ENCODE results near the gene SYNM. TPM values are rescaled to one million over a fixed set of nuclear protein-coding genes. Genes with fewer than 3 reads are reported as not detected.
"Not testable (repeated sequence)": the region's sequence is repeated elsewhere in the genome, so short reads cannot be mapped to it uniquely, and the experiment has no call there.

SYNM gene
- total RNA-seq, 1 experiment from 2014 or later, result 6.1 TPM

GRCh38 chr15:99059010-99059981, 45.6 kb upstream of the SYNM start:
- CTCF ChIA-PET, result interaction anchor here (0.6 to 1.1 kb wide), 4 partner anchors 45 to 627 kb away, joined by 3 to 4 read pairs (median 4); no protein-coding TSS in a partner anchor
- no TSS peak for BruUV-seq (replicated peaks)
- Mint-ChIP-seq H3K9me3 (ENCODE audit: unreplicated experiment) (no peaks in the 10 kb centered on the region), H3K27me3 (ENCODE audit: insufficient read depth, unreplicated experiment) (peaks cover 2% of the 10 kb centered on the region), H3K4me1 (ENCODE audit: low read depth, unreplicated experiment) (no peaks in the 10 kb centered on the region), H3K4me3 (ENCODE audit: unreplicated experiment) (peak overlapping the region; percentile 63), H3K27ac (ENCODE audit: unreplicated experiment) (no peak overlapping the region), H3K36me3 (ENCODE audit: insufficient read depth, unreplicated experiment) (no peaks in the 10 kb centered on the region)
- Histone ChIP-seq H3K27me3 (replicated peaks; ENCODE audit: control insufficient read depth, insufficient read depth, low read length) (no peaks in the 10 kb centered on the region), H3K9me3 (no peaks in the 10 kb centered on the region), H3K4me3 (ENCODE audit: low read depth, low read length) (peak overlapping the region; percentile 48), H3K4me1 (no peaks in the 10 kb centered on the region), H3K36me3 (ENCODE audit: control insufficient read depth, insufficient read depth, low read length) (no peaks in the 10 kb centered on the region)
- peak; percentile 25 to 71 for TF ChIP-seq CTCF (IDR thresholded peaks at IDR 0.05; ENCODE audit: insufficient read depth in 1 of 2, low read depth in 1 of 2, low read length in 1 of 2, severe bottlenecking in 1 of 2, unreplicated experiment in 1 of 2)
- intact Hi-C loops (cut with micrococcal nuclease; ENCODE audit: unreplicated experiment), result no loop called here
- peak in 1 of 2 experiments; percentile 78 for DNase-seq
- POLR2A ChIA-PET, result interaction anchor here (0.6 kb wide), 1 partner anchor 192 kb away, joined by 4 read pairs; no protein-coding TSS in a partner anchor

GRCh38 chr15:99060186-99060585, 44.7 kb upstream of the SYNM start:
- H3K36me3 Mint-ChIP-seq (ENCODE audit: insufficient read depth, unreplicated experiment); DNase-seq; H3K27me3 ChIP-seq (replicated peaks; ENCODE audit: control insufficient read depth, insufficient read depth, low read length); H3K9me3 Mint-ChIP-seq (ENCODE audit: unreplicated experiment); H3K27ac Mint-ChIP-seq (ENCODE audit: unreplicated experiment); H3K36me3 ChIP-seq (ENCODE audit: control insufficient read depth, insufficient read depth, low read length); H3K4me3 Mint-ChIP-seq (ENCODE audit: unreplicated experiment); H3K4me1 Mint-ChIP-seq (ENCODE audit: low read depth, unreplicated experiment); H3K27me3 Mint-ChIP-seq (ENCODE audit: insufficient read depth, unreplicated experiment); intact Hi-C loops (cut with micrococcal nuclease; ENCODE audit: unreplicated experiment); POLR2A ChIA-PET; H3K4me3 ChIP-seq (ENCODE audit: low read depth, low read length); H3K9me3 ChIP-seq; BruUV-seq (replicated peaks); CTCF ChIA-PET; H3K4me1 ChIP-seq: not testable (repeated sequence)

GRCh38 chr15:99062226-99062625, 42.7 kb upstream of the SYNM start:
- no peak for DNase-seq
- Mint-ChIP-seq H3K36me3 (ENCODE audit: insufficient read depth, unreplicated experiment) (no peaks in the 10 kb centered on the region), H3K4me1 (ENCODE audit: low read depth, unreplicated experiment) (no peaks in the 10 kb centered on the region), H3K27ac (ENCODE audit: unreplicated experiment) (no peak overlapping the region), H3K4me3 (ENCODE audit: unreplicated experiment) (no peak overlapping the region), H3K9me3 (ENCODE audit: unreplicated experiment) (no peaks in the 10 kb centered on the region), H3K27me3 (ENCODE audit: insufficient read depth, unreplicated experiment) (peaks cover 2% of the 10 kb centered on the region)
- no peaks in the 10 kb centered on the region for H3K9me3 ChIP-seq
- H3K36me3 ChIP-seq (ENCODE audit: control insufficient read depth, insufficient read depth, low read length), result no peaks in the 10 kb centered on the region
- no peak for TF ChIP-seq CTCF (IDR thresholded peaks at IDR 0.05; ENCODE audit: insufficient read depth in 1 of 2, low read depth in 1 of 2, low read length in 1 of 2, severe bottlenecking in 1 of 2, unreplicated experiment in 1 of 2)
- ChIA-PET POLR2A (no interaction called here), CTCF (interaction anchor here (1.2 kb wide), 1 partner anchor 14 kb away, joined by 6 read pairs; no protein-coding TSS in a partner anchor)
- H3K27me3 ChIP-seq (replicated peaks; ENCODE audit: control insufficient read depth, insufficient read depth, low read length), result no peaks in the 10 kb centered on the region
- H3K4me3 ChIP-seq (ENCODE audit: low read depth, low read length), result no peak overlapping the region
- BruUV-seq (replicated peaks), result no TSS peak
- no peaks in the 10 kb centered on the region for H3K4me1 ChIP-seq
- intact Hi-C loops (cut with micrococcal nuclease; ENCODE audit: unreplicated experiment), result no loop called here

Measured in Caco-2 (cell line).